T-helper 1 cell treated with Interleukin-12 subunit alpha and Interleukin-12 subunit beta and Interleukin-4 antibody, amounts not matched to agents 30 ng/mL and 1 ng/mL, for 36 hours (primary cell): Measurements from ENCODE around the gene PRPF18. TPM values are rescaled to one million over a fixed set of nuclear protein-coding genes. Genes with fewer than 3 reads are reported as not detected.

Source experiments
- intact Hi-C: fragments of 100-400 bp; cut with micrococcal nuclease; formaldehyde crosslinking; loops from one replicate; pipeline ENCODE4 v1.15.1; 2024
- total RNA-seq: library from RNA; stranded (reverse); gene quantifications from 2 replicates; pipeline ENCODE4 v1.2.3, GENCODE V29; 2022

Gene PRPF18
- total RNA-seq, 1 donor from 2014 or later = 24.6 TPM

DNA sequence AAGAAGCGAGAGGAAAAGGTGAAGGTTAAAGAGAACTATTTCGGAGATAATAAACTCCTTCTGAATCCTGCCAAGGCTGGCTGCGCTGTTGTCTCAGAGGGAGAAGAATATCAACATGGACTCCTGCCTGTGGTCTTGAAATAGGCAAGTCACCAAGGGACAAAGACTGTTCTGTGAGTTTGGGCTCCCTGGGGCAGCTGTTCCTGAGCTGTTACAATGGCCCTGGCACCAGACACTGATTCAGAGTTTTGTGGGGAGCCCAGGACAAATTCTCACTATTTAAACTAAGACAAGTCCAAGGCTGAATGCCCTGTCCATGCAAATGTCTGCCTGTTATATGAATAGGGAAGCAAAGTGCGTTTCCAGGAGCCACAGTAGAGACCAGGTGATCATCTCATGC, 81.4 kb downstream of the PRPF18 start:
- intact Hi-C loops = no loop called here

DNA sequence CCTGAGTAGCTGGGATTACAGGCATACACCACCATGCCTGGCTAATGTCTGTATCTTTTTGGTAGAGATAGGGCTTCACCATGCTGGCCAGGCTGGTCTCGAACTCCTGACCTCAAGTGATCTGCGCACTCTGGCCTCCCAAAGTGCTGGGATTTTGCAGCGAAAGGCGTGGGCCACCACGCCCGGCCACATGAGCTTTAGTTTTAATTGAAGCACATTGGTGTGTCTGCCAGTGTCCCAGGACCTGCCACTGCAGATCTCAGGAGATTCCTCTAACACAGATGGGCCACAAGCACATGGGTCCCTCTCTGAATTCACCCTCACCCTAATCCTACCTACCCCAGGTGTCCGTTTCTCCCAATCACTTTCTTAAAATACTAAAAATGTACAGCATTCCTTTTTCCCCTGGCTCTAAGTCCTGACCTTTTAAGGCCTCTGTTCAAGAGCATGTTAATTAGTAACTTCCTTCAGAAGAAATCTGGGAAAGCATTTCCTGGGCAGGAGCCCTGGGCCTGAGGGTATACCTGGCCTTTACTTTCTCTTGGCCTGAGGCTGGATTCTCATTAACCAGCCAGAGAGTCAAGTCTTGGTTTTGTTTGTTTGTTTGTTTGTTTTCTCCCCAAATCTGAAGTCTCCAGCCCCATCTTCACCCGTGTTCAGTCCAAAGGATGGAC, 82.6 kb downstream of the PRPF18 start:
- intact Hi-C loops = no loop called here

DNA sequence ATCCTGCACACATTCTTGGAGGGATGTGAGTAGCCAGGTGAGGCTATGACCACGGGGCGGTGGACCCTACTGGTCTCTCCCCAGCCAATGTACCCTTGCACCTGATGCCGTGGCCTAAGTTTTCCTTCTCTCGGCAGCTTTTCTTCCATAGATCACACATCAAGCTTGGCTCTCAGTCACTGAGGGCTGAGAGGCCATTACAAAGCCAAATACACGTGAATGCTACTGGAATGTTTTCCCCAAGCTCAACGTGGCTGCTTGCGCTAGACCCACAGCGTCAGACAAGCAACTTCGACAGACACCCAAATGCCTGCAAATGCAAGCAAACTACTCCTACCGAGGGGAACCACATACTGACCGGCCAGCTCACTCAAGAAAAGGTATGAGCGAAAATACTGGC, 83.1 kb downstream of the PRPF18 start:
- intact Hi-C loops = no loop called here

DNA sequence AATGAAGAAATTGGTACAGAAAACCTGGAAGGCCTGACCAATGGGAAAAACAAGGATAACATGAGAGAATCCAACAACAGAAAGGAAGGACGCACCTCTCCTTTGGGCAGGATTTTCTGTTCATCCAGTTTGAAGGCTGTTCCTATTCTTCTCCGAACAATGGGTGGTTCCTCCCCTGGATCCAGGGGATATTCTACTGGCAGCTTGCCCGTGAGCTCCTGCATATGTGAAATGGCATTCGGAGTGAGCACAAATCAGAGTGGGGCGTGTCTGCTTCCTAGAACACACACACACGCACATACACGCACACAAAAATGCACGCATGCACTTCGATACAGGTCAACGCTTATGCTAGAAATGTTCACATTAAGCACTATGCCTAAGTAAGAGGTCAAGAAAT, 83.5 kb downstream of the PRPF18 start:
- intact Hi-C loops = no loop called here

DNA sequence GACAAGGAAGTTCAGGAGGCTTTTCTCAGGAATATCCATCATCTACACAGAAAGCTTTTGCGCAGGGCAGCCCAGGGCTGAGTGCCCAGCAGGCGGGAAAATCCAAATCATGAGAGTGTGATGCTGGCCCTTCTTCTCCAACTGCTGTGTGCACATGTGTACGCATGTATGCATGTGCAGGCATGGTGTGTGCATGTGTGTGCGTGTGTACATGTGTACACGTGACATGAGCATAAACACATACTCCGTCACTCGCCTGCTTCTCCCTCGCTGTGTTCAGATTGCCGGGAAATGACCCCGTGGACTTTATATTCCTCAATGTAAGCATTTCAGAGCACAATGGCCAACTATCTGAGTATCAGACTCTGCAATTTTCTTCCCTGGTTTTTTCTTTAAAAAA, 85.1 kb downstream of the PRPF18 start:
- intact Hi-C loops = no loop called here

DNA sequence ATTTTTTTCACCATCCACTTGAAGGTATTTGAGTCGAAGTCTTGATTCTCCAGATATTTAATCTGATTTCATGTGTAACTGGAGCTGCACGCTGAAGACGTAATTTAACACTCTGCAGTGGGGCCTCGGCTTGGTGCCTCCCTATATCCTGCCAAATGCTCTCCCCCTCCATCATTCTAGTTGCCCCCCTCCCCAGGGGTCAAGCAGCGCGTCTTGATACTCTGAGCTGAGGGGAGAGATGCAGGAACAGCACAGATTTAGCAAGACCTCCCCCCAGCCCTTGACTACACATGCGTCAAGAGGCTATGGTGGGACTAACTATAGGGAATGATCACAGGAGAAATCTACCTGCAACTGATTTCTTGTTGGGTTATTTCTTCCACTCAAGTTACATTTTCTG, 85.8 kb downstream of the PRPF18 start:
- intact Hi-C loops = no loop called here

DNA sequence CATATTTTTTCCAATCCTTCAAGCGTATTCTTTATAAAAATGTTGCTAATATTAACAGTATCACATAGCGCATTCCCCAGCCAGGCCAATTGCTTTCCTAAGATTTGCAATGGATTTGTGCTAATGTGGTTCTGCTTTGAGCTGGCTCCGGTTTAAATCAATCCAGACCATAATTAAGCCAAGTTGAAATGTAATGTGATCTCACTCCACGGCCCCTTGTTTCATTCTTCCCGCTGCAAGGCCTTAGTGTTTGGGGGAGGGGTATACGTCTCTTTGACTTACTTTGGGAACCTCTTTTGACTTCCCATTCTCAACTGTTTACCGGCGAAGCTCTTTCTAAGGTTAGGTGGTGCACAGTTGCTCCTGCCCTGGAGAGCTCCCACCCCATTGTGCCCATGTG, 86.4 kb downstream of the PRPF18 start:
- intact Hi-C loops = no loop called here

DNA sequence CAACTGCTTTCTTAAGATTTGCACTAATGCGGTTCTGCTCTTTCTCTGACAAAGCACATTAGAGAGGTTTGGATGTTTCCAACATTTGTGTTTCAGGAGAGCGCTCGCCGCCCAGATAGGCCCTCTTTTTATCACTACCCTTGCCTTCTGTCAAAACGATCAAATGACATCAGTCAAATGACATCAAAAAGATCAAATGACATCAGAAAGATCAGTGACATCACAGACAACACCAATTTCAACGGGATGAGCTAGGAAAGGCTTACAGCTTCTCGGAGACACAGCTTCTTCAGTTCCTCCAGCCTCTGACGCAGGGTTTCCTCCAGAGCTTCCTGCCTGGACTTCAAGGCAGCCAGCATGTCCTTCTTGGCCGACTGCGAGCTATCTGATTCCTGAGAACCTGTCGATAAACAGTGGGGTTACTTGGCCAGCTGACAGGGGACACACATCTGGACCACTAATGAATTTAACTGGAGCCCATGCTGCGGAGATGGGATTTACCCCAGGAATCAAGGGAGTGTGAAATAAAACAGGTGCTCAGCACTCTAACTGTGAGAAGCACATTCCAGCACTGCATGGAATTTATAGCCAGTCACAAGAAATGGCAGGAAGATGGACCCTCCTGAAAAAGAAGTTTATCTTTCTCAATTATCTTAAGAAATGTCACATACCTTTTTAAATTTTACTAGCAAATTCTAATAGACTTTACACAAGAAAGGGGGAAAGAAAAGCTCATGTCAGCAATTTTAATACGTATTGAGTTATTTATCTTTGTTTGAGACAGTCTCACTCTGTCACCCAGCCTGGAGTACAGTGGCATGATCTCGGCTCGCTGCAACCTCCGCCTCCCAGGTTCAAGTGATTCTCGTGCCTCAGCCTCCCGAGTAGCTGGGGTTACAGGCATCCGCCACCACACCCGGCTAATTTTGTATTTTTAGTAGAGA, 88.2 kb downstream of the PRPF18 start:
- intact Hi-C loops = no loop called here

DNA sequence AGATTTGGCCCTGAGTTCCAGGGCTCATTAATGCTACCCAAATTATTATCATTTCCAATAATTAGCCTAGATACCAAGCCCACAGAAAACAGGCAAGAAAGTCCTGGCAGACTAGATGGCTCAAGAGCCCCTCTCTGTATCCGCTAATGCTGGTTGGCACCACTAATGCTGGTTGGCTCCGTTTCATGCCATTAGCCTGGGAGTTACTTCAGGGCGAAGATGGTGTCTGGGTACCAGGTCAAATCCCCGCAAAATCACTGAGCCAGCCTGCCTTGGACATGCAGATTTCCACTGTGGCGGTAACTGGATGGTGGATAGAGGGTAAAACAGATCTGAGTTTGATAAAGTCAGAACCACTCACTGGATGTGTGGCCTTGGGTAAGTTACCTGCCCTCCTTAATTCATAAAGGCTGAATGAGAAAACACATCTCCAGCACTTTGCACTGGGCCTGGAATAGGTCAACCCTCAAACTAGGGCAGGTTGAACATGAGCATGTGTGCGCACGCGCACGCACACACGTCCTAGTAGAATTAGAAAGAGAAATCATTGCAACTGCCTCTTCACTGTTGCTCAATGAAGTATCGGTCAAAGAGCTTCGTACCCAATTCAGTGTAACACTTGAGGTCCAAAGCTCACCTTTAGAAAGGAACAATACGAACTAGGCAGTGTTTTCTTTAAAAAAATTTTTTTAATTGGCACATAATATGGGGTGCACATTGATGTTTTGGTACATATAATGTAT, 91.5 kb downstream of the PRPF18 start:
- intact Hi-C loops = no loop called here

Other genes with a start within 250 kb of the PRPF18 start
- 46.0 and 55.5 TPM in 2 replicates for gene SEPHS1, start 238.7 kb upstream of the PRPF18 start, total RNA-seq
- not detected in 2 replicates for gene BEND7, start 58.0 kb upstream of the PRPF18 start, total RNA-seq